Effector memory CD8-positive, alpha-beta T cell (primary cell): ENCODE measurements around the gene KRT76.

Source experiments
- ATAC-seq: fragments of 150-1000 bp; cut with Tn5 transposase; replicated peaks from 2 replicates; pipeline ENCODE4 v1.10.0; 2021; ENCODE audit warnings: mild to moderate bottlenecking, moderate library complexity
- DNase-seq, 3 experiments: peaks; one replicate each; pipeline ENCODE4 v3.0.0; 2021
- H3K27ac Mint-ChIP-seq, 2 donors: one replicate each; pipeline ENCODE4 v1.8.0; 2022; ENCODE audit warnings: mild to moderate bottlenecking in 2 of 2, mixed read lengths in 2 of 2, moderate library complexity in 2 of 2
- H3K27me3 Mint-ChIP-seq, 2 donors: one replicate each; pipeline ENCODE4 v1.8.0; 2022; ENCODE audit warnings: mixed read lengths in 2 of 2
- H3K36me3 Mint-ChIP-seq: one replicate; pipeline ENCODE4 v1.8.0; 2022; ENCODE audit warnings: mild to moderate bottlenecking, moderate library complexity, mixed read lengths; ENCODE audit not compliant: insufficient read depth
- H3K4me1 Mint-ChIP-seq, 2 donors: one replicate each; pipeline ENCODE4 v1.8.0; 2022; ENCODE audit warnings: low read depth in 2 of 2, mixed read lengths in 2 of 2
- H3K4me3 Mint-ChIP-seq, 2 donors: one replicate each; pipeline ENCODE4 v1.8.0; 2022; ENCODE audit warnings: mild to moderate bottlenecking in 2 of 2, mixed read lengths in 2 of 2, moderate library complexity in 2 of 2
- H3K9me3 Mint-ChIP-seq, 2 donors: one replicate each; pipeline ENCODE4 v1.8.0; 2022; ENCODE audit warnings: mixed read lengths in 2 of 2
- total RNA-seq, 9 experiments: gene quantifications; one replicate each; lab custom pipeline; 2026; lab: John Stamatoyannopoulos, UW

Gene KRT76
- total RNA-seq: 0 reads per million in 9 experiments

DNA sequence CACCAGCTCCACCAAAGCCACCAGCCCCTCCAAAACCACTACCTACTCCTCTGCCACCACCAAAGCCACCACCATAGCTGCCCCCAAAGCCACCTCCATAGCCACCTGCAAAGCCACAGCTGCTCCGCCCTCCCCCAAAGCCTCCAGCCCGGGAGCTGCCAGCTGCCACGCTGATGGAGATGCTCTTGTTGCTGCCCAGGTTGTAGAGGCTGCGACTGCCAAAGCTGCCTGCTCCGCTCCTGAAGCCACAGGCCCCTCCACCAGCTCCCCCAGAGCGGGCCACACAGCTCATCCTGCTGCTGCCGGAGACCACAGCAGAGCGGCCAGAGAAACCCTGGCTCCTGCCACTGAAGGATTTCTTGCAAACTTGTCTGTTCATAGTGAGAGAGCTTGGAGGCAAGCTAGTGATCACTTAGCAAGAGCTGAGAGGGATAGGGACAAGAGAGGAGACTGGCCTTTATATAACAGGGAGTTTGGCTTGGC is at the start of gene KRT76:
TSS of gene KRT76 (minus strand) at position 433 of the 483 bp plus-strand sequence. CDS start at position 379, 54 bp downstream.
- Mint-ChIP-seq H3K27me3 (peaks cover 25 to 72% of the 10 kb centered on the region in 2 donors), H3K27ac (no peak within 1 kb of the TSS), H3K4me1 (no peaks in the 10 kb centered on the region), H3K36me3 (no peaks in the 10 kb centered on the region), H3K9me3 (no peaks in the 10 kb centered on the region), H3K4me3 (no peak within 1 kb of the TSS)
- DNase-seq (no peak), ATAC-seq (no peak)

- Mint-ChIP-seq H3K27me3 (peaks cover 7 to 32% of the 10 kb centered on the region in 2 donors), H3K4me3 (no peak overlapping the region), H3K36me3 (peaks cover 5% of the 10 kb centered on the region)
These were observed 48.8 kb upstream of the KRT76 start for GRCh38 chr12:52825961-52826360.

GRCh38 chr12:52824741-52825410 is 47.7 kb upstream of the KRT76 start:
- Mint-ChIP-seq H3K27ac (no peak overlapping the region), H3K9me3 (no peaks in the 10 kb centered on the region), H3K36me3 (peaks cover 3% of the 10 kb centered on the region), H3K4me1 (no peaks in the 10 kb centered on the region), H3K4me3 (no peak overlapping the region), H3K27me3 (peaks cover 7 to 37% of the 10 kb centered on the region in 2 donors)
- ATAC-seq (no peak), DNase-seq (no peak)

More at GRCh38 chr12:52825961-52826360, 48.8 kb upstream of the KRT76 start:
- DNase-seq: no peak
- Mint-ChIP-seq H3K27ac (no peak overlapping the region), H3K4me1 (no peaks in the 10 kb centered on the region), H3K9me3 (no peaks in the 10 kb centered on the region)
- ATAC-seq: no peak

GRCh38 chr12:52823761-52824450 is 46.8 kb upstream of the KRT76 start:
- Mint-ChIP-seq H3K9me3 (no peaks in the 10 kb centered on the region), H3K27ac (no peak overlapping the region), H3K4me1 (no peaks in the 10 kb centered on the region), H3K36me3 (peaks cover 3% of the 10 kb centered on the region), H3K4me3 (no peak overlapping the region), H3K27me3 (peaks cover 7 to 45% of the 10 kb centered on the region in 2 donors)
- ATAC-seq (no peak), DNase-seq (no peak)

- peaks cover 12 to 55% of the 10 kb centered on the region in 2 donors for H3K27me3 Mint-ChIP-seq
- H3K9me3 Mint-ChIP-seq: no peaks in the 10 kb centered on the region
- ATAC-seq: no peak
- DNase-seq: no peak
- H3K4me1 Mint-ChIP-seq: peaks cover 0 to 6% of the 10 kb centered on the region in 2 donors
- no peak overlapping the region for H3K27ac Mint-ChIP-seq
- H3K4me3 Mint-ChIP-seq: no peak overlapping the region
- peaks cover 3% of the 10 kb centered on the region for H3K36me3 Mint-ChIP-seq
These were observed 45.8 kb upstream of the KRT76 start for GRCh38 chr12:52822771-52823510.

GRCh38 chr12:52821826-52822660 is 44.9 kb upstream of the KRT76 start:
- ATAC-seq (no peak), DNase-seq (no peak)
- H3K27me3 Mint-ChIP-seq: peaks cover 20 to 64% of the 10 kb centered on the region in 2 donors
- peaks cover 1 to 12% of the 10 kb centered on the region in 2 donors for H3K4me1 Mint-ChIP-seq
- H3K36me3 Mint-ChIP-seq: peaks cover 3% of the 10 kb centered on the region
- no peaks in the 10 kb centered on the region for H3K9me3 Mint-ChIP-seq
- H3K27ac Mint-ChIP-seq: no peak overlapping the region
- H3K4me3 Mint-ChIP-seq: no peak overlapping the region

DNA sequence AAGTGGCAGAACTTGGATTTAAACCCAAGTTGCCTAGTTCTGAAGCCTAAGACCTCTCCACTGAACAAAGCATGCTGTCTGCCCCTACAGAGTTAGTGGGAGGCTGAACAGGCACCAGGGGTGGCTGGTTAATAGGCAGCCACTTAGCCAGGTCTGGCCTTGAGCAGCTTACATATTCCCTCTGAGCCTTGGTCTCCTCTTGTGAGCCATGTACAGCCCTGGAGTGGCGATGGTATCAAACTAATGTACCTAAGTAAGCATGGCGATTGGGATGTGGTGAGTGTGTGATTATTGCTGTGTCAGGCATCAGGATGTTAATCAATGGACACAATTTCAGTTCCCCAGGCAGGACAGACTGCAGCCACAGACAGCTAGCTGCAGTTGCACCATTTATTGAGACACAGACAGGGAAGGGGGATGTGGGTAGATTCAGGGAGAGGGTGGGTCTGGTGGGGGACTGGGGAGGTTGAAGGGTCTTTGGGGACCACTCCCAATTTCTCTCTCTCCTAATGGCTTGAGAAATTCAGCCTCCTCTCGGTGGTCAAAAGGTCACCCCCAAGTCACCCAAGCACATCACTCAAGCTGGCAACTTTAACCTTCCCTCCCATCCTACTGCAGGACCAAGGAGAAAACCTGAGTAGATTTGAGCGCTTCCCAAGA is 44.1 kb upstream of the KRT76 start:
- H3K4me3 Mint-ChIP-seq: no peak overlapping the region
- DNase-seq: no peak
- ATAC-seq: no peak
- H3K4me1 Mint-ChIP-seq: peaks cover 1 to 12% of the 10 kb centered on the region in 2 donors
- H3K27me3 Mint-ChIP-seq: peaks cover 20 to 64% of the 10 kb centered on the region in 2 donors
- peaks cover 3% of the 10 kb centered on the region for H3K36me3 Mint-ChIP-seq
- H3K27ac Mint-ChIP-seq: no peak overlapping the region
- no peaks in the 10 kb centered on the region for H3K9me3 Mint-ChIP-seq

- DNase-seq (no peak), ATAC-seq (no peak)
- Mint-ChIP-seq H3K36me3 (peaks cover 3% of the 10 kb centered on the region), H3K27ac (no peak overlapping the region), H3K4me3 (no peak overlapping the region), H3K9me3 (no peaks in the 10 kb centered on the region), H3K4me1 (peaks cover 2 to 12% of the 10 kb centered on the region in 2 donors), H3K27me3 (peaks cover 20 to 66% of the 10 kb centered on the region in 2 donors)
These were observed 43.4 kb upstream of the KRT76 start for GRCh38 chr12:52820521-52820920.

GRCh38 chr12:52819731-52820510 is 42.8 kb upstream of the KRT76 start:
- peaks cover 3% of the 10 kb centered on the region for H3K36me3 Mint-ChIP-seq
- H3K27me3 Mint-ChIP-seq: peaks cover 20 to 70% of the 10 kb centered on the region in 2 donors
- no peak for DNase-seq
- H3K4me3 Mint-ChIP-seq: no peak overlapping the region
- no peak for ATAC-seq
- H3K9me3 Mint-ChIP-seq: no peaks in the 10 kb centered on the region
- no peak overlapping the region for H3K27ac Mint-ChIP-seq
- H3K4me1 Mint-ChIP-seq: peaks cover 3 to 12% of the 10 kb centered on the region in 2 donors

DNA sequence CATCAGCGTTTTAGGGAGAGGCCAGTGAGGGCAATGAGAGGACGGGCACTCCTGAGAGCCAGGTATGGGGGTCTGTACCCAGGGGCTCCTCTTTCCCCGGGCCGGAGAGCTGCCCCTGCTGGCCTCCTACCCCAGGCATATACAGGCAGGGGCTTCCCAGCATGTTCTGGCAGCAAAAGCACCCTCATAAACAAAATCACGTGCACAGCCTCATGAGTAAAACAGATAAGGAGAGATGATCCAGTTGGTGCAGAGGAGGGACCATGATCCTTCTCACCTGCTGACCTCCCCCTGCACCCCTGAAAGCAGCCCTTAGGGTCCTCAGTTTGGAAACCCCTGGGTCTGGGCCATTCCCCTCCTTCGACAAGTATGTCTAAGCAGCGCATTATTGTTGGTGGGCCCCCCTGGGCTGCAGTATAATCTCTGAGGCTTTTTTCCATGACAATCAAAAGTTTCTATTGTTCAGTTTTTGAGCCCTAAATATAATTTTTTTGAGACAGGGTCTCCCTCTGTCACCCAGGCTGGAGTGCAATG is 41.8 kb upstream of the KRT76 start:
- Mint-ChIP-seq H3K4me3 (no peak overlapping the region), H3K27me3 (peaks cover 20 to 77% of the 10 kb centered on the region in 2 donors), H3K36me3 (peaks cover 3% of the 10 kb centered on the region), H3K9me3 (no peaks in the 10 kb centered on the region), H3K4me1 (peaks cover 3 to 12% of the 10 kb centered on the region in 2 donors), H3K27ac (no peak overlapping the region)
- ATAC-seq (no peak), DNase-seq (no peak)

- peaks cover 3 to 12% of the 10 kb centered on the region in 2 donors for H3K4me1 Mint-ChIP-seq
- peaks cover 3% of the 10 kb centered on the region for H3K36me3 Mint-ChIP-seq
- H3K4me3 Mint-ChIP-seq: no peak overlapping the region
- ATAC-seq: no peak
- no peak overlapping the region for H3K27ac Mint-ChIP-seq
- no peaks in the 10 kb centered on the region for H3K9me3 Mint-ChIP-seq
- peaks cover 19 to 71% of the 10 kb centered on the region in 2 donors for H3K27me3 Mint-ChIP-seq
- DNase-seq: no peak
These were observed 41.2 kb upstream of the KRT76 start for GRCh38 chr12:52818388-52818787.
